CD4-positive, alpha-beta T cell (primary cell): ENCODE data around the gene ADCY5. TPM values are rescaled to one million over a fixed set of nuclear protein-coding genes. Genes with fewer than 3 reads are reported as not detected.

Experiments
- ATAC-seq: fragments of 200-7000 bp; cut with Tn5 transposase; one replicate; pipeline ENCODE4 v1.10.0; 2022; ENCODE audit warnings: mild to moderate bottlenecking; ENCODE audit not compliant: poor library complexity
- CTCF ChIA-PET: fragments of 350-600 bp; sonication (Branson Sonifier 250); formaldehyde crosslinking; loops from one replicate; lab custom pipeline; 2021; ENCODE audit warnings: antibody characterized with exemption, inconsistent platforms; lab: Charles Lee
- POLR2A ChIA-PET: fragments of 350-600 bp; sonication (Branson Sonifier 250); formaldehyde crosslinking; loops from one replicate; lab custom pipeline; 2021; ENCODE audit warnings: antibody characterized with exemption, inconsistent platforms; lab: Charles Lee
- DNase-seq, 14 experiments: peaks; one replicate each; pipeline ENCODE4 v3.0.0-alpha.2; 2013 to 2020; ENCODE audit warnings: mixed read lengths in 2 of 14
- H3K27ac ChIP-seq, 2 donors: one replicate each; pipeline versions ENCODE4 v1.5.1 to v1.7.0; 2013; ENCODE audit warnings: low read length in 2 of 2, low read depth in 1 of 2, mild to moderate bottlenecking in 1 of 2
- H3K27me3 ChIP-seq, 2 experiments: 1 replicate in 1 of 2; 2 replicates in 1 of 2; pipeline versions ENCODE4 v1.6.1 to v1.7.0; 2013; ENCODE audit warnings: low read length in 2 of 2, control low read depth in 1 of 2, mild to moderate bottlenecking in 1 of 2, moderate library complexity in 1 of 2; ENCODE audit not compliant: insufficient read depth in 2 of 2, control insufficient read depth in 1 of 2
- H3K36me3 ChIP-seq: one replicate; pipeline ENCODE4 v1.6.1; 2013; ENCODE audit warnings: low read length, control low read depth; ENCODE audit not compliant: insufficient read depth
- H3K4me1 ChIP-seq: one replicate; pipeline ENCODE4 v1.6.1; 2013; ENCODE audit warnings: low read length, control low read depth; ENCODE audit not compliant: insufficient read depth
- H3K4me3 ChIP-seq: one replicate; pipeline ENCODE4 v1.5.1; 2013; ENCODE audit warnings: mild to moderate bottlenecking, low read length, moderate library complexity
- H3K9me3 ChIP-seq, 2 experiments: 1 replicate in 1 of 2; 2 replicates in 1 of 2; pipeline versions ENCODE4 v1.6.1 to v1.7.0; 2013; ENCODE audit warnings: low read length in 2 of 2, mild to moderate bottlenecking in 2 of 2, control low read depth in 1 of 2, moderate library complexity in 1 of 2; ENCODE audit not compliant: control insufficient read depth in 1 of 2, insufficient read depth in 1 of 2
- H3K27ac Mint-ChIP-seq: one replicate; pipeline ENCODE4 v1.8.0; 2020; ENCODE audit warnings: mixed read lengths
- H3K27me3 Mint-ChIP-seq: one replicate; pipeline ENCODE4 v1.8.0; 2021; ENCODE audit warnings: mixed read lengths
- H3K36me3 Mint-ChIP-seq: one replicate; pipeline ENCODE4 v1.8.0; 2021; ENCODE audit warnings: low read depth, mixed read lengths
- H3K4me1 Mint-ChIP-seq: one replicate; pipeline ENCODE4 v1.8.0; 2021; ENCODE audit warnings: low read depth, mixed read lengths
- H3K4me3 Mint-ChIP-seq: one replicate; pipeline ENCODE4 v1.8.0; 2020; ENCODE audit warnings: mild to moderate bottlenecking, mixed read lengths
- H3K9me3 Mint-ChIP-seq: one replicate; pipeline ENCODE4 v1.8.0; 2020; ENCODE audit warnings: mixed read lengths
- CTCF ChIP-seq: fragments of 200-600 bp; IDR thresholded peaks from one replicate; pipeline ENCODE4 v1.8.0; 2022; ENCODE audit warnings: antibody characterized with exemption, mild to moderate bottlenecking
- intact Hi-C, 2 experiments: fragments of 100-400 bp; cut with DNase I in 1 of 2; cut with micrococcal nuclease in 1 of 2; formaldehyde crosslinking; loops; one replicate each; pipeline versions ENCODE4 v1.15.1 to v1.9.0; 2023 to 2025; cut with DNase I, micrococcal nuclease
- total RNA-seq, 174 experiments: library from RNA in 2 of 174; stranded (reverse) in 2 of 174; gene quantifications; one replicate each; pipeline ENCODE4 v1.2.3 and lab custom pipeline; 2021 to 2026

The ADCY5 gene
- total RNA-seq, 2 experiments from 2014 or later: not detected

- Histone ChIP-seq H3K4me1 (peaks cover 3% of the 10 kb centered on the region), H3K9me3 (no peaks in the 10 kb centered on the region), H3K27ac (no peak overlapping the region), H3K4me3 (no peak overlapping the region), H3K36me3 (no peaks in the 10 kb centered on the region), H3K27me3 (no peaks in the 10 kb centered on the region)
- Mint-ChIP-seq H3K4me3 (no peak overlapping the region), H3K4me1 (no peaks in the 10 kb centered on the region), H3K27ac (no peak overlapping the region), H3K36me3 (no peaks in the 10 kb centered on the region), H3K27me3 (no peaks in the 10 kb centered on the region), H3K9me3 (no peaks in the 10 kb centered on the region)
- intact Hi-C loops: no loop called here
- ChIA-PET CTCF (no interaction called here), POLR2A (no interaction called here)
- no peak for TF ChIP-seq CTCF
- ATAC-seq (no peak), DNase-seq (no peak)
Observed at GRCh38 chr3:123310741-123311140, 138.1 kb downstream of the ADCY5 start.

GRCh38 chr3:123310186-123310585 lies 138.7 kb downstream of the ADCY5 start:
- H3K36me3 Mint-ChIP-seq: no peaks in the 10 kb centered on the region

GRCh38 chr3:123307064-123307463 lies 141.8 kb downstream of the ADCY5 start:
- peaks cover 0 to 5% of the 10 kb centered on the region in 2 experiments for H3K9me3 ChIP-seq
- DNase-seq: no peak
- no peaks in the 10 kb centered on the region for H3K4me1 Mint-ChIP-seq
- no peak overlapping the region for H3K27ac ChIP-seq
- no peak overlapping the region for H3K4me3 Mint-ChIP-seq
- no peaks in the 10 kb centered on the region for H3K36me3 Mint-ChIP-seq
- no peak for ATAC-seq
- no peaks in the 10 kb centered on the region for H3K4me1 ChIP-seq
- H3K4me3 ChIP-seq: no peak overlapping the region
- H3K27me3 Mint-ChIP-seq: peaks cover 5% of the 10 kb centered on the region
- CTCF ChIA-PET: no interaction called here
- POLR2A ChIA-PET: no interaction called here
- H3K9me3 Mint-ChIP-seq: no peaks in the 10 kb centered on the region
- intact Hi-C loops: no loop called here
- no peak overlapping the region for H3K27ac Mint-ChIP-seq
- H3K36me3 ChIP-seq: no peaks in the 10 kb centered on the region
- no peaks in the 10 kb centered on the region for H3K27me3 ChIP-seq
- no peak for TF ChIP-seq CTCF

More at GRCh38 chr3:123310186-123310585, 138.7 kb downstream of the ADCY5 start:
- no peaks in the 10 kb centered on the region for H3K27me3 Mint-ChIP-seq
- Histone ChIP-seq H3K27me3 (no peaks in the 10 kb centered on the region), H3K9me3 (no peaks in the 10 kb centered on the region), H3K4me3 (no peak overlapping the region), H3K27ac (no peak overlapping the region), H3K36me3 (no peaks in the 10 kb centered on the region), H3K4me1 (peaks cover 3% of the 10 kb centered on the region)
- no peaks in the 10 kb centered on the region for H3K9me3 Mint-ChIP-seq
- H3K27ac Mint-ChIP-seq: no peak overlapping the region
- H3K4me1 Mint-ChIP-seq: no peaks in the 10 kb centered on the region
- DNase-seq: no peak
- H3K4me3 Mint-ChIP-seq: no peak overlapping the region
- POLR2A ChIA-PET: no interaction called here
- ATAC-seq: no peak
- CTCF ChIA-PET: no interaction called here
- TF ChIP-seq CTCF: no peak
- intact Hi-C loops: no loop called here
